Lower lobe of right lung (tissue), 2 donors: ENCODE data around the gene ITPR1. TPM values are rescaled to one million over a fixed set of nuclear protein-coding genes. Genes with fewer than 3 reads are reported as not detected.

ENCODE experiments used
- ATAC-seq, 2 donors: fragments of 200-7000 bp; cut with Tn5 transposase; one replicate each; pipeline ENCODE4 v1.9.1; 2020 to 2022; ENCODE audit warnings: mild to moderate bottlenecking in 2 of 2, moderate library complexity in 2 of 2
- DNase-seq: peaks from one replicate; pipeline ENCODE4 v3.0.0-alpha.2; 2020
- H3K27ac ChIP-seq: fragments of 200-600 bp; one replicate; pipeline ENCODE4 v1.8.0; 2022
- H3K27me3 ChIP-seq: fragments of 200-600 bp; one replicate; pipeline ENCODE4 v1.8.0; 2022; ENCODE audit warnings: low read depth
- H3K36me3 ChIP-seq: fragments of 200-600 bp; one replicate; pipeline ENCODE4 v1.8.0; 2022; ENCODE audit warnings: mild to moderate bottlenecking
- H3K4me1 ChIP-seq: fragments of 200-600 bp; one replicate; pipeline ENCODE4 v1.8.0; 2022
- H3K4me3 ChIP-seq: fragments of 200-600 bp; one replicate; pipeline ENCODE4 v1.8.0; 2022; ENCODE audit warnings: mild to moderate bottlenecking
- H3K9me3 ChIP-seq: fragments of 200-600 bp; one replicate; pipeline ENCODE4 v1.8.0; 2022
- CTCF ChIP-seq: fragments of 200-600 bp; IDR thresholded peaks from one replicate; pipeline ENCODE4 v1.8.0; 2022; ENCODE audit warnings: antibody characterized with exemption, mild to moderate bottlenecking
- intact Hi-C: fragments of 100-400 bp; cut with DNase I; formaldehyde crosslinking; loops from one replicate; pipeline ENCODE4 v1.11.0; 2022
- total RNA-seq: library from RNA; stranded (reverse); fragmentation: NEBNext Ultra II Directional; extraction: Animal tissue kit (Norgen Biotek cat#: 25700); gene quantifications from one replicate; pipeline ENCODE4 v1.2.1, GENCODE V29; 2021
- donor health status: DM: no; HTN: yes; CAD: no; lungs with severe emphysema.

Gene ITPR1
- total RNA-seq, 1 donor from 2014 or later: 69.1 TPM

- Histone ChIP-seq H3K9me3 (no peaks in the 10 kb centered on the region), H3K36me3 (no peaks in the 10 kb centered on the region), H3K4me3 (no peak overlapping the region), H3K4me1 (peaks cover 45% of the 10 kb centered on the region), H3K27me3 (no peaks in the 10 kb centered on the region), H3K27ac (peak overlapping the region; percentile 86)
- ATAC-seq: peak; percentile 82 to 92
- intact Hi-C loops: no loop called here
- no peak for TF ChIP-seq CTCF
- no peak for DNase-seq
Measured at GRCh38 chr3:4741404-4742307, 248.5 kb downstream of the ITPR1 start.

- intact Hi-C loops: no loop called here
Measured at GRCh38 chr3:4742359-4742758, 249.2 kb downstream of the ITPR1 start.

GRCh38 chr3:4743371-4743770, 250.2 kb downstream of the ITPR1 start:
- ATAC-seq (no peak), DNase-seq (no peak)
- H3K27me3 ChIP-seq: no peaks in the 10 kb centered on the region
- H3K27ac ChIP-seq: no peak overlapping the region
- peaks cover 36% of the 10 kb centered on the region for H3K4me1 ChIP-seq
- no peak for TF ChIP-seq CTCF
- H3K36me3 ChIP-seq: no peaks in the 10 kb centered on the region
- H3K4me3 ChIP-seq: no peak overlapping the region
- intact Hi-C loops: no loop called here
- no peaks in the 10 kb centered on the region for H3K9me3 ChIP-seq

More at GRCh38 chr3:4742359-4742758, 249.2 kb downstream of the ITPR1 start:
- H3K9me3 ChIP-seq: no peaks in the 10 kb centered on the region
- no peak overlapping the region for H3K4me3 ChIP-seq
- no peaks in the 10 kb centered on the region for H3K36me3 ChIP-seq
- peak overlapping the region; percentile 86 for H3K27ac ChIP-seq
- no peak for TF ChIP-seq CTCF
- DNase-seq (no peak), ATAC-seq (peak in 1 of 2 donors; percentile 40)
- H3K27me3 ChIP-seq: no peaks in the 10 kb centered on the region
- peaks cover 38% of the 10 kb centered on the region for H3K4me1 ChIP-seq

- Histone ChIP-seq H3K27ac (no peak overlapping the region), H3K9me3 (no peaks in the 10 kb centered on the region), H3K36me3 (no peaks in the 10 kb centered on the region), H3K4me3 (no peak overlapping the region), H3K27me3 (no peaks in the 10 kb centered on the region), H3K4me1 (peaks cover 26% of the 10 kb centered on the region)
- intact Hi-C loops: no loop called here
- TF ChIP-seq CTCF: no peak
- DNase-seq (no peak), ATAC-seq (no peak)
Measured at GRCh38 chr3:4744405-4745234, 251.5 kb downstream of the ITPR1 start.

GRCh38 chr3:4745235-4745610, 252.1 kb downstream of the ITPR1 start:
- no peak for TF ChIP-seq CTCF
- no peak for DNase-seq
- H3K4me1 ChIP-seq: peaks cover 32% of the 10 kb centered on the region
- no peaks in the 10 kb centered on the region for H3K9me3 ChIP-seq
- no peak overlapping the region for H3K4me3 ChIP-seq
- no peak for ATAC-seq
- intact Hi-C loops: no loop called here
- H3K27me3 ChIP-seq: no peaks in the 10 kb centered on the region
- H3K36me3 ChIP-seq: no peaks in the 10 kb centered on the region
- H3K27ac ChIP-seq: no peak overlapping the region
